ENCODE data around the gene IPO5.
"Not testable (repeated sequence)": the region's sequence is repeated elsewhere in the genome, so short reads cannot be mapped to it uniquely, and the experiment has no call there.

IPO5 gene

DNA sequence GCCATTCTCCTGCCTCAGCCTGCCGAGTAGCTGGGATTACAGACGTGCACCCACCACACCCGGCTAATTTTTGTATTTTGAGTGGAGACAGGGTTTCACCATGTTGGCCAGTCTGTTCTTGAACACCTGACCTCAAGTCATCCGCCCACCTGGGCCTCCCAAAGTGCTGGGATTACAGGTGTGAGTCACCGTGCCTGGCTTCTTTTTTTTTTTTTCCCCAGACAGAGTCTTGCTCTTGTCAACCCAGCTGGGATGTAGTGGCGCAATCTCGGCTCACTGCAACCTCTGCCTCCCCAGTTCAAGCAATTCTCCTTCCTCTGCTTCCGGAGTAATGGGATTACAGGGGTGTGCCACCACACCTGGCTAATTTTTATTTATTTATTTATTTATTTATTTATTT, 51.5 kb downstream of the IPO5 start:
- H3K4me3 ChIP-seq; H3K27me3 ChIP-seq (ENCODE audit: low read depth); H3K9me3 ChIP-seq; DNase-seq (ENCODE audit: low spot score in 2 of 2); H3K4me1 ChIP-seq: not testable (repeated sequence)
- H3K36me3 ChIP-seq (replicated peaks) = peaks cover 93% of the 10 kb centered on the region
- in situ Hi-C loops (cut with MboI; ENCODE audit: low sequenced_read_pairs) = loop anchor here (10.0 kb wide), 1 partner anchor 150 kb away; no protein-coding TSS in a partner anchor

DNA sequence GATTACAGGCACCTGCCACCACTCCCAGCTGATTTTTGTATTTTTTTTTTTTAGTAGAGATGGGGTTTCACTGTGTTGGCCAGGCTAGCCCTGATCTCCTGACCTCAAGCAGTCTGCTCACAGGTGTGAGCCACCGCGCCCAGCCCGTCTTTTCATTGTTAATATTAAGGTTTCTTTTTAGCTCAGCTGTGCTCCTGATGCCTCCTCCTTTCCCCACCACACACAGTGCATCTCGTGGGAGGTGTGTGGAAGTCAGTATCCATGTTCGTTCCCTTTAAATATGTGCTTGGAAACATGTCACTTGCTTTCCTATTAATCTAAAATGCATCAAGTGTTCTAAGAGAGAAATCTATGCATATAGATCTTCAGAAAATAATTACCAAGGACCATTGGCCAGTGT, 53.5 kb downstream of the IPO5 start:
- Histone ChIP-seq H3K27me3 (ENCODE audit: low read depth) (no peaks in the 10 kb centered on the region), H3K9me3 (no peaks in the 10 kb centered on the region), H3K4me3 (no peak overlapping the region), H3K36me3 (replicated peaks) (peaks cover 93% of the 10 kb centered on the region), H3K4me1 (no peaks in the 10 kb centered on the region)
- DNase-seq (ENCODE audit: low spot score in 2 of 2) = no peak
- in situ Hi-C loops (cut with MboI; ENCODE audit: low sequenced_read_pairs) = loop anchor here (10.0 kb wide), 1 partner anchor 152 kb away; no protein-coding TSS in a partner anchor

DNA sequence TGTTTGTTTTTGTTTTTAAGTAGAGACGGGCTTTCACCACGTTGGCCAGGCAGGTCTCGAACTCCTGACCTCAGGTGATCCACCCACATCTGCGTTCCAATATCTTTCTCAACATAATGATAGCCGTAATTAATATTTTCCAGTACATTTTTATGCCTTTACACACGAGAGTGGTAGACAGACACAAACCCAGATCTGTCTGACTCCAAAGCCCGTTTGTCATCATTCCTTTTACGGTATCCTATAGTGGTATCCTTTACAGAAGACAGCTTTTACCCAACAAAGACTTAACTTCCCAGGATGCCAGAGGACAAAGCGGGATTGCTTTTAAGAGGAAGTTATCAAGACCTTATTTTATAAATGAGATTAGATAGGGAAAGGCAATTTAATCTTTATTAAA, 59.8 kb downstream of the IPO5 start:
- DNase-seq (ENCODE audit: low spot score in 2 of 2) = no peak
- in situ Hi-C loops (cut with MboI; ENCODE audit: low sequenced_read_pairs) = no loop called here
- peaks cover 4% of the 10 kb centered on the region for H3K4me1 ChIP-seq
- H3K9me3 ChIP-seq = no peaks in the 10 kb centered on the region
- peaks cover 96% of the 10 kb centered on the region for H3K36me3 ChIP-seq (replicated peaks)
- no peaks in the 10 kb centered on the region for H3K27me3 ChIP-seq (ENCODE audit: low read depth)
- no peak overlapping the region for H3K4me3 ChIP-seq

DNA sequence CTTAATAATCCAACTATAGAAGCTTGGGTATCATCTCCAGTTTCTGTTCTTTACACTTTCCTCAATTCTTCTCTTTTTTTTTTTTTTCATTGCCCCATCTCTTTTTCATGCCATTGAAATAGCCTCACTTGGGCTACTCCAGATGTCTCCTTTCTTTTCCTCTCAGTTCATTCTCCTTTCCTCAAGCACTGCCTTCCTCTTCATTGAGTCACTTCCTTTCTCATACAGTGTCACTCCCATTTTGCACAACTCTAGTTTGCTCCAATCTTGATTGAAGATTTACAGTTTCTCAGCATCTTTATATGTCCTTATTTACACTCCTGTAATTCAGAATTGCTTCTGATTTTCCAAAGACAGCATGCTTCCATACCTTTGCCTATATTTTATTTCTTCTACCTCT, 61.3 kb downstream of the IPO5 start:
- in situ Hi-C loops (cut with MboI; ENCODE audit: low sequenced_read_pairs) = no loop called here
- no peak for DNase-seq (ENCODE audit: low spot score in 2 of 2)
- H3K27me3 ChIP-seq (ENCODE audit: low read depth) = no peaks in the 10 kb centered on the region
- H3K4me3 ChIP-seq = no peak overlapping the region
- H3K36me3 ChIP-seq (replicated peaks) = peaks cover 96% of the 10 kb centered on the region
- H3K4me1 ChIP-seq = peaks cover 4% of the 10 kb centered on the region
- no peaks in the 10 kb centered on the region for H3K9me3 ChIP-seq

DNA sequence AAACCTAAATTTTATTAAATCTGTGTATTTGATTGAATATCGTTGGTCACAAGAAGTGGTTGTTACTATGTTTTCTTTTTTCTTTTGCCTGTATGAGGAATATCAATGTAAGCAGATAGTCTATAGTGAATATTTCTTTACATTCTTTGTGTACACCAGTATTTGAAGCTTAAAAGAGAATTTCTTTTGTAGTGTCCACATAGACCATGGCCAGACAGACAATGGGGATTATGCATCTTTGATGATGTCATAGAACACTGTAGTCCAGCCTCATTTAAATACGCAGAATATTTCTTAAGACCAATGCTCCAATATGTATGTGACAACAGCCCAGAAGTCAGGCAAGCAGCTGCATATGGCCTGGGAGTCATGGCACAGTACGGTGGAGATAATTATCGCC, 64.8 kb downstream of the IPO5 start:
- Histone ChIP-seq H3K4me3 (no peak overlapping the region), H3K36me3 (replicated peaks) (peaks cover 98% of the 10 kb centered on the region), H3K9me3 (no peaks in the 10 kb centered on the region), H3K27me3 (ENCODE audit: low read depth) (no peaks in the 10 kb centered on the region), H3K4me1 (peaks cover 4% of the 10 kb centered on the region)
- peak in 1 of 2 experiments; percentile 63 for DNase-seq (ENCODE audit: low spot score in 2 of 2)
- in situ Hi-C loops (cut with MboI; ENCODE audit: low sequenced_read_pairs) = no loop called here

DNA sequence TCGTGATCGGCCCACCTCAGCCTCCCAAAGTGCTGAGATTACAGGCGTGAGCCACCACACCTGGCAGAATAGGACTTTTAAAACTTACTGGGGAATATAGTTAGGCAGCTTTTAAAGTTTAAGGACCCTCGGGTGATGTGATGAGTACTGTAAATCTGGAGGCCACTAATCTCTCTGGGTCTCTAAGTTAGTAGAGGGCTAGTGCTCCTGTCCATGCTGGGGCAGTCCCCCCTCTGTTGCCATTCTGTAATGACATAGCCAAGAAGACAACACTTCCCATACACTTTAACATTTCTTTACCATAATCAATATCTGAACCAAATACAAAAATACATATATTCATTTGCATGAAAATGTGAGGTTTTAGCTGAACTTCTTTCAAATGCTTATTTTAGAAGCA, 65.7 kb downstream of the IPO5 start:
- no peak overlapping the region for H3K4me3 ChIP-seq
- in situ Hi-C loops (cut with MboI; ENCODE audit: low sequenced_read_pairs) = no loop called here
- H3K36me3 ChIP-seq (replicated peaks) = peaks cover 95% of the 10 kb centered on the region
- no peaks in the 10 kb centered on the region for H3K27me3 ChIP-seq (ENCODE audit: low read depth)
- peaks cover 4% of the 10 kb centered on the region for H3K4me1 ChIP-seq
- H3K9me3 ChIP-seq = no peaks in the 10 kb centered on the region
- no peak for DNase-seq (ENCODE audit: low spot score in 2 of 2)

DNA sequence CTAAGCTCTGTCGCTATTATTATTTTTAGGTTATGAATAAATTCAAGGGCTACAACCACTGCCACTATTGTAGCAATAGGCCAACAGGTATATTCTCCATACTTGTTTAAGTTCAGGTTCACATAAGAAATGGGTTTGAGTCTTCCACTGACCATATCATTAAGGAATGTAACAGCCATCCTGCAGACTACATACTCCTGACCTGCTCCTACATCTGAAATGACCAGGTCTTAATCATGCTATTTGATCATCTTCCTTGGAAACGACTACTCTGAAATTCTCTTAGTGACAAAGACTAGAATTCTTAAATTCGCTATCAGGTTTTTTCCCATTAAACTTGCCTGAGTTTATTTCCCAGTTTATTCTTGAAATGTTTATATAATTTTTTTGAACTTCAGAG, 66.8 kb downstream of the IPO5 start:
- no peaks in the 10 kb centered on the region for H3K27me3 ChIP-seq (ENCODE audit: low read depth)
- H3K9me3 ChIP-seq = no peaks in the 10 kb centered on the region
- in situ Hi-C loops (cut with MboI; ENCODE audit: low sequenced_read_pairs) = no loop called here
- no peak for DNase-seq (ENCODE audit: low spot score in 2 of 2)
- peaks cover 85% of the 10 kb centered on the region for H3K36me3 ChIP-seq (replicated peaks)
- peaks cover 4% of the 10 kb centered on the region for H3K4me1 ChIP-seq
- H3K4me3 ChIP-seq = no peak overlapping the region

DNA sequence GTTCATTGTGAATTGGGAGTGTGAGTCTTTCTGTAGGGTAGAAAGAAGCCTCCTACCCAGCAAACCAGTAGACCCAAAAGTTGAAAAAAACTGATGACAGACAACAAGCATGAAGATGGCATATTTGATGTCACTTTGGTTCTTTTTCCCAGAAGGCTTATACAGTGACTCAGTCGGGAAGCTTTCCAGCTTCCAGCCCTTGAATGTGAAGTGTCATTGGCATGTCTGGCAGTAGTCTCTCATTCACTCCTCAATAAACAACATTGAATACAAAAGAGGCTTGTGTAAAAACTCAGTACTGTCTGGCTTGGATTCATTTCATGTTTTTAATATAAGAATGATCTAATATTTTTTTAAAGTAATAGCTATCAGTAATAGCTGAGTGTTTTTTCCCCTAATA, 68.7 kb downstream of the IPO5 start:
- in situ Hi-C loops (cut with MboI; ENCODE audit: low sequenced_read_pairs) = no loop called here
- H3K9me3 ChIP-seq = no peaks in the 10 kb centered on the region
- no peaks in the 10 kb centered on the region for H3K27me3 ChIP-seq (ENCODE audit: low read depth)
- no peak overlapping the region for H3K4me3 ChIP-seq
- DNase-seq (ENCODE audit: low spot score in 2 of 2) = no peak
- H3K4me1 ChIP-seq = peaks cover 4% of the 10 kb centered on the region
- H3K36me3 ChIP-seq (replicated peaks) = peaks cover 67% of the 10 kb centered on the region

DNA sequence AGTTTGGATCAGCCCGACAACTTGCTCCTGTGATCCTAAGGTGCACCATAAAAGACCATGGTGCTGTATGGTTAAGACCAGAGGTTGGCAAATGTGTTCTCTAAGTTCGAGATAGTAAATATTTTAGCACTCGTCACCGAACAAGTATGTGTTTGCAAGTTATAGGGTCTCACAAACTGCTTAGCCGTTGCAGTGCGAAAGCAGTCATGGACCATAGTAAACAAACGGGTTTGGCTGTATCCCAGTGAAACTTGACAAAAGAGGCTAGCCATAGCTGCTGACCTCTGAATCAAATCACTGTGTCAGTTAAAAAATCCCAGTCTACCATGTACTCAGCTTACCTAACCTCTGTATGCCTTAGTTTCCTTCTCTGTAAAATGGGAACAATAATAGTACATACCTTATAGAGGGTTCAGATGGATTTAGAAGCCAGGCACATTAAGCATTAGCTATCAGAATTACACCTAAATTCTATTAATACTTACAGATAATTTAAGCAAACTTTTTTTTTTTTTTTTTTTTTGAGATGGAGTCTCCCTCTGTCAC, 72.1 kb downstream of the IPO5 start:
- Histone ChIP-seq H3K36me3 (replicated peaks) (peaks cover 34% of the 10 kb centered on the region), H3K9me3 (no peaks in the 10 kb centered on the region), H3K27me3 (ENCODE audit: low read depth) (no peaks in the 10 kb centered on the region), H3K4me1 (no peaks in the 10 kb centered on the region), H3K4me3 (no peak overlapping the region)
- DNase-seq (ENCODE audit: low spot score in 2 of 2) = no peak
- in situ Hi-C loops (cut with MboI; ENCODE audit: low sequenced_read_pairs) = no loop called here

DNA sequence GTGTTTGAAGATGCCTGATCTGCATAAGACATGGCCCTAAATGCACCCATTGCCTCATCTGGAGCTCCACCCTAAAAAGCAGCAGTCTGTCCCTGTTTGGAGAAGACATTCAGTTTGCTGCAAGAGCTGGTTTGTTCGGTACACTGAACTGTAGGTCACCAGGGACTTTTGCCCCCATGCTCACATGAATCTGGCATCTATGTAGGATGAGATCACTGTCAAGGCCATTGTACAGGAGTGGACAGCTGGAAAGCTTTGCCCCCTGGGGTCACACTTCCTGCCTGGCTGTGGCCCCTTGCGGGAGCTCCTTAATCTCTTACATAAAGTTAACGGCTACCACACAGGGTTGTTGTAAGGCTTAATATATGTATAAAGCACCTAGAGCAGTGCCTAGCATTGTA, 73.0 kb downstream of the IPO5 start:
- H3K9me3 ChIP-seq = no peaks in the 10 kb centered on the region
- H3K4me1 ChIP-seq = no peaks in the 10 kb centered on the region
- peaks cover 25% of the 10 kb centered on the region for H3K36me3 ChIP-seq (replicated peaks)
- no peak overlapping the region for H3K4me3 ChIP-seq
- no peaks in the 10 kb centered on the region for H3K27me3 ChIP-seq (ENCODE audit: low read depth)
- in situ Hi-C loops (cut with MboI; ENCODE audit: low sequenced_read_pairs) = no loop called here
- no peak for DNase-seq (ENCODE audit: low spot score in 2 of 2)

DNA sequence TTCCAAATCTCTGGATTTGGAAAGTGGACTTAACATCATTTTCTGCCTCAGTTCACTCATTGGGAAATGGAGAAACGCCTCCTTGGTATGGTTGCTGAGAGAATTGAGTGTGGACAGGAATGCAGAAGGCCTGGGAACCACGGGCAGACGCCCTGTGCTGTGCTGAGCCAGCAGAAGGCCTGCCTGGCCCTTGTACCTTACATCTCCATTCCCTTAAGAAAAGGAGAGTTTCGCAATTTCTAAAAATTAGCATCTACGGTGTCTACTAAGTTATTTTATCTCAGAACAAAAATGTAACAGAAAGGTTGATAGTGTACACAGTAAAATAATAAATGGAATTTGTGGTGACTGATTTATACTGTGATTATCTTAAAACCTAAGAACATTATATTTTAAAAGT, 78.7 kb downstream of the IPO5 start:
- no peak for DNase-seq (ENCODE audit: low spot score in 2 of 2)
- Histone ChIP-seq H3K27me3 (ENCODE audit: low read depth) (no peaks in the 10 kb centered on the region), H3K9me3 (no peaks in the 10 kb centered on the region), H3K4me1 (no peaks in the 10 kb centered on the region), H3K36me3 (replicated peaks) (no peaks in the 10 kb centered on the region), H3K4me3 (no peak overlapping the region)
- in situ Hi-C loops (cut with MboI; ENCODE audit: low sequenced_read_pairs) = no loop called here

DNA sequence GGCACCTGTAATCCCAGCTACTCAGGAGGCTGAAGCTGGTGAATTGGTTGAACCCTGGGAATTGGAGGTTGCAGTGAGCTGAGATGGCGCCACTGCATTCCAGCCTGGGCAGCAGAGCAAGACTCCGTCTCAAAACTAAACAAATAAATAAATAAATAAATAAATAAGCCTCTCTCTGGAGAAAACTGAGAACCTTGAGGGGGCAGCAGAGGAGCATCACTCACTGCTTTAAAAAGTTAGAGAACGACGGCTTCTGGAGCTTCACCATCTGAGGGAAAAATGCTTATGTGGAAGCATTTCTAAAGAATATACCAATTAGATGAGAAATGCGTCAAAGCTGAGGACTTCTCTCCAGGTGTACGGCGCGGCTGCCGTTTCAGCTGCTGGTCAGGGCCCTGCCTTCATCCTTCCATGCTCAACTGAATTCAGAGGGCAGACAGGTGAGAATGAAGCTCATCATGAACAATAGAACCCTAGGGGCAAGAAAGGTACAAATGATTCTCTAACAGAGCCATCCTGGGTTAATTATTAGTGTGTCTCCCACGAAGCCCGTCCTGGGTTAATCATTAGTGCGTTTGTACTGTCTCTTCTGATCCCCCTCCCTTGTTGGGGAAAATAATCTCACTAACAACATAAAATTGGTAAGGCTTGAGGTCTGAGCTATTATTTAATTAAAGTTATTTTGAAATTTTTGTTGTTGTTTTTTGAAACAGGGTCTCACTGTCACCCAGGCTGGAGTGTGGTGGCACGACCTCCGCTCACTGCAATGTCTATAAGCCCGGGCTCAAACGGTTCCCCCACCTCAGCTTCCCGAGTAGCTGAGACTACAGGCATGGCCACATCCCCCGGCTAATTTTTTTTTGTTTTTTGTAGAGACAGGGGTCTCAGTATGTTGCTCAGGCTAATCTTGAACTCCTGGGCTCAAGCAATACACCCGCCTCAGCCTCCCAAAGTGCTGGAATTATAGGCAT, 80.1 kb downstream of the IPO5 start:
- Histone ChIP-seq H3K27me3 (ENCODE audit: low read depth) (no peaks in the 10 kb centered on the region), H3K4me1 (no peaks in the 10 kb centered on the region), H3K4me3 (no peak overlapping the region), H3K36me3 (replicated peaks) (no peaks in the 10 kb centered on the region), H3K9me3 (no peaks in the 10 kb centered on the region)
- DNase-seq (ENCODE audit: low spot score in 2 of 2) = peak; percentile 12 to 44
- in situ Hi-C loops (cut with MboI; ENCODE audit: low sequenced_read_pairs) = no loop called here

DNA sequence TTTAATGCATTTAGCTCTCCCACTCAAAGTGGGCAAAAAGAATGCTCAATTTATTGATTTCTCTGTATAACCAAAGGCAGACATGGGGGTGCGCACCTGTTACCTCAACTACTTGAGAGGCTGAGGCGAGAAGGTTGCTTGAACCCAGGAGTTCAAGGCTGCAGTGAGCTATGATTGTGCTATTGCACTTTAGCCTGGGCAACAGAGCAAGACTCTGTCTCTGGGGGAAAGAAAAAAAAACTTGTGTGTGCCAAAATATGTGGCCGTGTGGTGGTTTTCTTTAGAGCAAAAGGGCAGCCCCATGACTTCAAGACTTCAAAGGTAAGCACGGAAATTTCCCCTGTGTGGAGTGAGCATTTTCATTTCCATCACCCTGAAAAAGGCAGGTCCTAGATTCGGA, 81.9 kb downstream of the IPO5 start:
- Histone ChIP-seq H3K27me3 (ENCODE audit: low read depth) (no peaks in the 10 kb centered on the region), H3K4me1 (no peaks in the 10 kb centered on the region), H3K9me3 (no peaks in the 10 kb centered on the region), H3K4me3 (no peak overlapping the region), H3K36me3 (replicated peaks) (no peaks in the 10 kb centered on the region)
- no peak for DNase-seq (ENCODE audit: low spot score in 2 of 2)
- in situ Hi-C loops (cut with MboI; ENCODE audit: low sequenced_read_pairs) = no loop called here

DNA sequence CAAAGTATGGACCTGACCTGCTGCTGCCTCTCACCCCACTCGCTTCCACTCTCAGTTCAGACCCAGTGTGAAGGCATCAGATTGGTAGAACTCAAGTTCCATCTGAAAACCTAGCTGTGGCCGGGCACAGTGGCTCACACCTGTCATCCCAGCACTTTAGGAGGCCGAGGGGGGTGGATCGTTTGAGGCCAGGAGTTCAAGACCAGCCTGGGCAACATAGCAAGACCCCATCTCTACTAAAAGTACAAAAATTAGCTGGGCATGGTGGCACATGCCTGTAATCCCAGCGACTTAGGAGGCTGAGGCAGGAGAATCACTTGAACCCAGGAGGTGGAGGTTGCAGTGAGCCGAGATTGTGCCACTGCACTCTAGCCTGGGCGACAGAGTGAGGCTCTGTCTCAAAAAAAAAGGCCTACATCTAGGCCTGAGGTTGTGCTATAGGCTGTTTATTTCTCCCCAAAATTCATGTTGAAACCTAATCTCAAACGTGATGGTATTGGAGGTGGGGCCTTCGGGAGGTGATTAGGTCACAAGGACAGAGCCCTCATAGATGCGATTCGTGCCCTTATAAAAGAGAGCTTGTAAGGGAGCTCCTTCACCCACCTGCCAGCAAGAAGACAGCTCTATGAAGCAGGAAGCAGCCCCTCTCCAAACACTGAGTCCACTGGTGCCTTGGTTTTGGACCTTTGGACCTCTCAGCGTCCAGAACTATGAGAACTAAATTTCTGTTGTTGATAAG, 83.3 kb downstream of the IPO5 start:
- H3K4me1 ChIP-seq; H3K27me3 ChIP-seq (ENCODE audit: low read depth); in situ Hi-C loops (cut with MboI; ENCODE audit: low sequenced_read_pairs); DNase-seq (ENCODE audit: low spot score in 2 of 2); H3K9me3 ChIP-seq; H3K4me3 ChIP-seq; H3K36me3 ChIP-seq (replicated peaks): not testable (repeated sequence)

Data from HAP-1 (cell line).